Sigmoid colon (tissue), 7 donors: ENCODE measurements around the gene CCDC188. TPM values are rescaled to one million over a fixed set of nuclear protein-coding genes. Genes with fewer than 3 reads are reported as not detected.

Experiments used
- DNase-seq: peaks from one replicate; pipeline ENCODE4 v3.0.0-alpha.2; 2019
- H3K27ac ChIP-seq, 4 donors: fragments of 200-600 bp; sonication (generic); one replicate each; pipeline ENCODE4 v1.5.1; 2016 to 2019; ENCODE audit warnings: mild to moderate bottlenecking in 1 of 4
- H3K27me3 ChIP-seq, 3 donors: fragments of 200-600 bp; sonication (generic); one replicate each; pipeline ENCODE4 v1.5.1; 2019; ENCODE audit warnings: mild to moderate bottlenecking in 1 of 3
- H3K36me3 ChIP-seq, 4 donors: fragments of 200-600 bp; sonication (generic); one replicate each; pipeline ENCODE4 v1.5.1; 2016 to 2019
- H3K4me1 ChIP-seq, 4 donors: fragments of 200-600 bp; sonication (generic); one replicate each; pipeline ENCODE4 v1.5.1; 2017 to 2019
- H3K4me3 ChIP-seq, 4 donors: fragments of 200-600 bp; sonication (generic); one replicate each; pipeline ENCODE4 v1.5.1; 2017 to 2019; ENCODE audit warnings: mild to moderate bottlenecking in 2 of 4, moderate library complexity in 1 of 4
- H3K9me3 ChIP-seq, 4 donors: fragments of 200-600 bp in 3 of 4; sonication (generic) in 3 of 4; one replicate each; pipeline versions ENCODE4 v1.5.1 to v1.6.1; 2013 to 2019
- EP300 ChIP-seq, 4 donors: sonication (generic); formaldehyde crosslinking; IDR thresholded peaks; one replicate each; pipeline ENCODE4 v1.6.1; 2017; ENCODE audit warnings: antibody characterized with exemption in 4 of 4
- POLR2A ChIP-seq, 2 donors: fragments of 450-650 bp; IDR thresholded peaks; one replicate each; pipeline ENCODE4 v1.6.1; 2016; ENCODE audit warnings: antibody characterized with exemption in 2 of 2, mild to moderate bottlenecking in 2 of 2, moderate library complexity in 2 of 2
- POLR2AphosphoS5 ChIP-seq, 4 donors: sonication (generic); formaldehyde crosslinking; IDR thresholded peaks; one replicate each; pipeline ENCODE4 v1.6.1; 2017; ENCODE audit warnings: antibody characterized with exemption in 4 of 4
- WGBS, 2 donors: extraction: QIAGEN DNeasy Blood & Tissue Kit; methylation state at CpG; one replicate each; pipeline ENCODE4 v1.1.7; 2013; 5-methylcytosine and 5-hydroxymethylcytosine counted together
- intact Hi-C: fragments of 100-400 bp; cut with DNase I; formaldehyde crosslinking; loops from one replicate; pipeline ENCODE4 v1.15.1; 2023
- polyA plus RNA-seq, 3 donors: library from polyadenylated mRNA; stranded (reverse); fragments of 200-250 nt; gene quantifications; one replicate each; pipeline ENCODE4 v1.2.3, GENCODE V29; 2013
- total RNA-seq, 4 donors: library from RNA; depleted of rRNA; stranded (reverse); fragments of >200 nt; gene quantifications; one replicate each; pipeline ENCODE4 v1.1.0, GENCODE V29; 2016
- TF ChIP-seq, protein P1 (sequence below), 4 experiments: fragments of 450-650 bp in 3 of 4; fragments of 200-600 bp in 1 of 4; IDR thresholded peaks; one replicate each; pipeline ENCODE4 v1.5.1; 2016 to 2019; ENCODE audit warnings: antibody characterized with exemption in 4 of 4, mild to moderate bottlenecking in 3 of 4, moderate library complexity in 2 of 4
- donor health status: healthy with polysubstance abuse.
- donor health status: Bipolar disorder and iron deficiency.
- donor health status: healthy.

Gene CCDC188
- total and polyA plus RNA-seq, 7 donors, result 0.41 to 1.1 TPM; not detected in 5

DNA sequence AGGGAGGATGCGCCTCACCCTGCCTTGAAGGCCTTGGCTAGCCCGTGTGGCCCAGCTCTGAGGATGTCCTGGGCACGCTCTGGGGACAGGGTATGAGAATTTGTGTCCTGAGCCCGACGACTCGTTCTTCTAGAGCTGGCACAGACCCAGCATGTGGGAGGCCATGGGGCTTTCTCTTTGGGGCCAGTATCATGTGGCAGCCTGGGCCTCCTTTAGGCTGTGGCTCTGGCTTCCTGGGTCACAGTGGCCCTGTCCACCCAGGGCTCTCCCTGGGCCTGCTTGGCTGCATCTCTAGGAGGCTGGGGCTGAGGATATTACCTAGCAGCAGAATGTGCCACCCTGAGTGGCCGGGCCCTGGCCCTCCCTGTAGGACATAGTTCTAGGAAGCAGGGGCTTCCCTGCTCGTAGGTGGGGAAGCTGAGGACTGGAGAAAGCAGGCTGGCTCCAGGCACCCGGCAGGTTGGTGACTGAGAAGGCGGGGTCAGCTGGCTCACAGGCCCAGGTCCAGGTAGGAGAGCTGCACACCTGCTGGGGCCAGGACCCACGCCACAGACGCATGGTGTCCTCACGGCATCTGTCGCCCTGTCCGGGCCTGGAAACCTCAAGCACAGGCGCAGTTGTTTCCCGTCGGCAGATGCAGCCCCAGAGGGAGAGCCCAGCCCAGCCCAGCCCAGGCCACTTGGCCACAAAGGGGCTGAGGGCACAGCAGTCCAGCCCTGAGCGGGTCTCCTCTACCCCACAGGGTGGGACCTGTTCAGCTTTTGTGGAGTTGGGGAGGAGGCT, 6.8 kb downstream of the CCDC188 start:
- Histone ChIP-seq H3K9me3 (no peaks in the 10 kb centered on the region), H3K4me1 (no peaks in the 10 kb centered on the region), H3K4me3 (no peak overlapping the region), H3K36me3 (peaks cover 0 to 38% (median 0%) of the 10 kb centered on the region in 4 donors), H3K27me3 (no peaks in the 10 kb centered on the region), H3K27ac (no peak overlapping the region)
- WGBS, 2 donors, result 87 to 93% methylated on average over 19 of the region's 19 CpGs
- intact Hi-C loops, result no loop called here
- no peak for DNase-seq
- TF ChIP-seq, protein P1, sequence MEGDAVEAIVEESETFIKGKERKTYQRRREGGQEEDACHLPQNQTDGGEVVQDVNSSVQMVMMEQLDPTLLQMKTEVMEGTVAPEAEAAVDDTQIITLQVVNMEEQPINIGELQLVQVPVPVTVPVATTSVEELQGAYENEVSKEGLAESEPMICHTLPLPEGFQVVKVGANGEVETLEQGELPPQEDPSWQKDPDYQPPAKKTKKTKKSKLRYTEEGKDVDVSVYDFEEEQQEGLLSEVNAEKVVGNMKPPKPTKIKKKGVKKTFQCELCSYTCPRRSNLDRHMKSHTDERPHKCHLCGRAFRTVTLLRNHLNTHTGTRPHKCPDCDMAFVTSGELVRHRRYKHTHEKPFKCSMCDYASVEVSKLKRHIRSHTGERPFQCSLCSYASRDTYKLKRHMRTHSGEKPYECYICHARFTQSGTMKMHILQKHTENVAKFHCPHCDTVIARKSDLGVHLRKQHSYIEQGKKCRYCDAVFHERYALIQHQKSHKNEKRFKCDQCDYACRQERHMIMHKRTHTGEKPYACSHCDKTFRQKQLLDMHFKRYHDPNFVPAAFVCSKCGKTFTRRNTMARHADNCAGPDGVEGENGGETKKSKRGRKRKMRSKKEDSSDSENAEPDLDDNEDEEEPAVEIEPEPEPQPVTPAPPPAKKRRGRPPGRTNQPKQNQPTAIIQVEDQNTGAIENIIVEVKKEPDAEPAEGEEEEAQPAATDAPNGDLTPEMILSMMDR (IDR thresholded peaks at IDR 0.05), result no peak
- no peak for TF ChIP-seq POLR2A (IDR thresholded peaks at IDR 0.05)
- no peak for TF ChIP-seq POLR2AphosphoS5 (IDR thresholded peaks at IDR 0.05)
- no peak for TF ChIP-seq EP300 (IDR thresholded peaks at IDR 0.05)

DNA sequence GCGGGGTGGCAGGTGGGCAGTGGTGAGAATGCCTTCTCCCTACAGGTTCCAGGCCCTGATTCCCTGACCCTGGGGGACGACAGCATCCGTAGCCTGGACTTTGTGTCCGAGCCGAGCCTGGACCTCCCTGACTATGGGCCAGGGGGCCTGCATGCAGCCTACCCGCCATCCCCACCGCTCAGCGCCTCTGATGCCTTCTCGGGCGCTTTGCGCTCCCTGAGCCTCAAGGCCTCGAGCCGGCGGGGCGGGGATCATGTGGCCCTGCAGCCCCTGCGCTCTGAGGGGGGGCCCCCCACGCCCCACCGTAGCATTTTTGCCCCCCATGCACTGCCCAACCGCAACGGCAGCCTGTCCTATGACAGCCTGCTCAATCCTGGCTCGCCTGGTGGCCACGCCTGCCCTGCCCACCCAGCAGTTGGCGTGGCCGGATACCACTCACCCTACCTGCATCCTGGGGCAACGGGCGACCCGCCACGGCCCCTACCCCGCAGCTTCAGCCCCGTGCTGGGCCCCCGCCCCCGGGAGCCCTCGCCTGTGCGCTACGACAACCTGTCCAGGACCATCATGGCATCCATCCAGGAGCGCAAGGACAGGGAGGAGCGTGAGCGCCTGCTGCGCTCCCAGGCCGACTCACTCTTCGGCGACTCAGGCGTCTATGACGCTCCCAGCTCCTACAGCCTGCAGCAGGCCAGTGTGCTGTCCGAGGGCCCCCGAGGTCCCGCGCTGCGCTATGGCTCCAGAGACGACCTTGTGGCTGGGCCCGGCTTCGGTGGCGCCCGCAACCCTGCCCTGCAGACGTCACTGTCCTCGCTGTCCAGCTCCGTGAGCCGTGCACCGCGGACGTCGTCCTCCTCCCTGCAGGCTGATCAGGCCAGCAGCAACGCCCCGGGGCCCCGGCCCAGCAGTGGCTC, 7.9 kb downstream of the CCDC188 start:
- no peak for DNase-seq
- Histone ChIP-seq H3K9me3 (no peaks in the 10 kb centered on the region), H3K36me3 (peaks cover 0 to 38% (median 0%) of the 10 kb centered on the region in 4 donors), H3K27me3 (no peaks in the 10 kb centered on the region), H3K27ac (no peak overlapping the region), H3K4me1 (peaks cover 0 to 8% (median 8%) of the 10 kb centered on the region in 4 donors), H3K4me3 (no peak overlapping the region)
- intact Hi-C loops, result no loop called here
- TF ChIP-seq, protein P1 (IDR thresholded peaks at IDR 0.05), result no peak
- TF ChIP-seq EP300 (IDR thresholded peaks at IDR 0.05) (no peak), POLR2A (IDR thresholded peaks at IDR 0.05) (no peak), POLR2AphosphoS5 (IDR thresholded peaks at IDR 0.05) (no peak)
- 93 to 95% methylated on average over 65 of the region's 65 CpGs for WGBS, 2 donors

DNA sequence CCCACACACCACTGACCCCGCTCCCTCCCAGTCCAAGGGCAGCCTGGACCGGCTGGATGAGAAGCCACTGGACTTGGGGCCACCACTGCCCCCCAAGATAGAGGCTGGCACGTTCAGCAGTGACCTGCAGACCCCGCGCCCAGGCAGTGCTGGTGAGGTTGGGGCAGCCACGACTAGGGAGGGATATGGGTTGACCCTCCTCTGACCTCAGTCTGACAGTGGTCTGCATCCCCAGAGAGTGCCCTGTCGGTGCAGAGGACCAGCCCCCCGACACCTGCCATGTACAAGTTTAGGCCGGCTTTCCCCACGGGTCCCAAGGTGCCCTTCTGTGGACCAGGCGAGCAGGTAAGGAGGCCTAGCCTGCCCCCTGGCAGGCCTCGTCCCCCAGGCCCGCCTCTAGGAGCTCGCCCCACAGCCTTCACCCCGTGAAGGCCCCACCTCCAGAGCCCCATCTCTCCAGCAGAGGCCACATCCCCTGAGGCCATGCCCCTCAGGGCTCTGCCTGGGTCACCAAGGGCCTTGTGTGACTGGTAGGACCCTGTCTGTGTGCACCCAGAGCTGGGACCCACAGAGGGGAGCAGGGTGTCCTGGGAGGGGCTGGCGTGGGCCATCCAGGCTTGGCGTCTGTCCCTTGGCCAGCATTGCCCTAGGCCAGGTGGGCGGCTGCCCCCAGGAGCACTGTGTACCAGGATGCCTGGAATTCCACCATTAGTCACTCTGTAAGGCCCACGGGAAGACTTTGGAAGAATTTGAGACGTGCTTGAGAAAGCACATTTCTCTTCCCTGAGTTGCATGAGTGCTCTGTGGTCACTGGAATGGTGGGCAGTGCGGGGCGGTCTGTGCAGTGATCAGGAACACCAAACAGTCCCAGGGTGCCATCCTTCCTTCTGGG, 9.4 kb downstream of the CCDC188 start:
- intact Hi-C loops, result no loop called here
- Histone ChIP-seq H3K36me3 (peaks cover 0 to 38% (median 0%) of the 10 kb centered on the region in 4 donors), H3K27me3 (no peaks in the 10 kb centered on the region), H3K4me1 (peaks cover 0 to 23% (median 23%) of the 10 kb centered on the region in 4 donors), H3K27ac (no peak overlapping the region), H3K4me3 (no peak overlapping the region), H3K9me3 (no peaks in the 10 kb centered on the region)
- TF ChIP-seq POLR2A (IDR thresholded peaks at IDR 0.05) (no peak), EP300 (IDR thresholded peaks at IDR 0.05) (no peak), POLR2AphosphoS5 (IDR thresholded peaks at IDR 0.05) (no peak)
- TF ChIP-seq, protein P1 (IDR thresholded peaks at IDR 0.05), result no peak
- 90 to 91% methylated on average over 22 of the region's 22 CpGs for WGBS, 2 donors
- DNase-seq, result no peak

DNA sequence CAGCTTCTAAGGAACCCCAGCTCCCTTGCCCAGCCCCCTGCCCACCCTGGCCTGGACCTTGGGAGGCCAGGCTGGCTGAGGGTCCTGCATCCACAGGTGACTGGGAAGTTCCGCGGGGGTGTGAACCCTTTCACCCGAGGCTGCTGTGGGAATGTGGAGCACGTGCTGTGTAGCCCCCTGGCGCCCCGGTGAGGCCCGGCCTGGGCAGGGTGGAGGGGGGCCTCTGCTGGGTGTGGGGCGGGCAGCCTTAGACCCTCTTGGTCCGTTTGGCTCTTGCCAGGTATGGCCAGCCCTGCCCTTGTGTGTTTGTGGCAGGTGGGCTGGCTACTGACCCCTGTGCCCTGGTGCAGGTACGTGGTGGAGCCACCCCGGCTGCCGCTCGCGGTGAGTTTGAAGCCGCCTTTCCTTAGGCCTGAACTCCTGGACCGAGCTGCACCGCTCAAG, 10.3 kb downstream of the CCDC188 start:
- no peak for TF ChIP-seq POLR2AphosphoS5 (IDR thresholded peaks at IDR 0.05)
- TF ChIP-seq, protein P1 (IDR thresholded peaks at IDR 0.05), result no peak
- TF ChIP-seq EP300 (IDR thresholded peaks at IDR 0.05), result no peak
- no peak for TF ChIP-seq POLR2A (IDR thresholded peaks at IDR 0.05)
- Histone ChIP-seq H3K27ac (no peak overlapping the region), H3K9me3 (no peaks in the 10 kb centered on the region), H3K27me3 (no peaks in the 10 kb centered on the region), H3K4me3 (no peak overlapping the region), H3K36me3 (peaks cover 0 to 35% (median 0%) of the 10 kb centered on the region in 4 donors), H3K4me1 (peaks cover 0 to 32% (median 31%) of the 10 kb centered on the region in 4 donors)
- no peak for DNase-seq
- intact Hi-C loops, result no loop called here
- 95 to 96% methylated on average over 17 of the region's 17 CpGs for WGBS, 2 donors
